HFFc6 (cell line): Measurements from ENCODE around the gene GPR137B. TPM values are rescaled to one million over a fixed set of nuclear protein-coding genes. Genes with fewer than 3 reads are reported as not detected.

Experiments
- DNase-seq: peaks from one replicate; pipeline ENCODE4 v3.0.0-alpha.2; 2018
- H3K27ac Mint-ChIP-seq: 2 replicates; pipeline ENCODE4 v1.8.0; 2020; ENCODE audit warnings: mild to moderate bottlenecking, mixed read lengths
- H3K27me3 Mint-ChIP-seq: 2 replicates; pipeline ENCODE4 v1.8.0; 2021; ENCODE audit warnings: mild to moderate bottlenecking, moderate library complexity, mixed read lengths; ENCODE audit not compliant: insufficient read depth
- H3K36me3 Mint-ChIP-seq: 2 replicates; pipeline ENCODE4 v1.8.0; 2021; ENCODE audit warnings: low read depth, mixed read lengths
- H3K4me1 Mint-ChIP-seq: 2 replicates; pipeline ENCODE4 v1.8.0; 2020; ENCODE audit warnings: low read depth, mixed read lengths
- H3K4me3 Mint-ChIP-seq: 2 replicates; pipeline ENCODE4 v1.8.0; 2020; ENCODE audit warnings: mild to moderate bottlenecking, moderate library complexity, mixed read lengths
- H3K9me3 Mint-ChIP-seq: 2 replicates; pipeline ENCODE4 v1.8.0; 2020; ENCODE audit warnings: mild to moderate bottlenecking, mixed read lengths
- total RNA-seq, 6 experiments: library from RNA; stranded (reverse); fragmentation: NEBNext Ultra II Directional; extraction: Animal tissue kit (Norgen Biotek cat#: 25700); gene quantifications; 2 replicates in 1 of 6; 3 replicates in 5 of 6; pipeline ENCODE4 v1.2.3, GENCODE V29; 2021
- TF ChIP-seq, protein P1 (sequence below): fragments of 200-600 bp; sonication (generic); IDR thresholded peaks from 2 replicates; pipeline ENCODE4 v1.5.0; 2021; ENCODE audit warnings: antibody characterized with exemption, mild to moderate bottlenecking

The GPR137B gene
- total RNA-seq, 6 experiments from 2014 or later = 9.7 to 13.8 (median 11.9) TPM

DNA sequence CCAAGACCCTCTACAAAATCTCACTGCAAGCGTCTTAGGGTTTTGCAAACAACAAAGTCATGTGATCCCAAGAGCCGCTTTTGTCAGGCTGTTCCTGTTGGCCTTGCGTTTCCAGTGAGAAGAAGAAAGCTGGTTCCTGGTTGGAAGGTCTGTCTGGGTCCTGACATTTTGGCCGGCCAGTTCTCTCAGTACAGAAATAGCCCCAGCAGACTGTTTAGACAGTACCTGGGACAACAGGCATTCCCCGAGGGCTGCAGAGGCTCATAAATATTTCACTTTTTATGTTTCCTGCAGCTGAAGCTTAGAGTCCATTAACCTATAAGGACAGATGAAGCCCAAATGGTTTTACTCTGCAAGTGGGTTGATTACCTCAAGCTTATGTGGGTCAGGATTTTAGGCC lies 8.6 kb downstream of the GPR137B start:
- TF ChIP-seq, protein P1, sequence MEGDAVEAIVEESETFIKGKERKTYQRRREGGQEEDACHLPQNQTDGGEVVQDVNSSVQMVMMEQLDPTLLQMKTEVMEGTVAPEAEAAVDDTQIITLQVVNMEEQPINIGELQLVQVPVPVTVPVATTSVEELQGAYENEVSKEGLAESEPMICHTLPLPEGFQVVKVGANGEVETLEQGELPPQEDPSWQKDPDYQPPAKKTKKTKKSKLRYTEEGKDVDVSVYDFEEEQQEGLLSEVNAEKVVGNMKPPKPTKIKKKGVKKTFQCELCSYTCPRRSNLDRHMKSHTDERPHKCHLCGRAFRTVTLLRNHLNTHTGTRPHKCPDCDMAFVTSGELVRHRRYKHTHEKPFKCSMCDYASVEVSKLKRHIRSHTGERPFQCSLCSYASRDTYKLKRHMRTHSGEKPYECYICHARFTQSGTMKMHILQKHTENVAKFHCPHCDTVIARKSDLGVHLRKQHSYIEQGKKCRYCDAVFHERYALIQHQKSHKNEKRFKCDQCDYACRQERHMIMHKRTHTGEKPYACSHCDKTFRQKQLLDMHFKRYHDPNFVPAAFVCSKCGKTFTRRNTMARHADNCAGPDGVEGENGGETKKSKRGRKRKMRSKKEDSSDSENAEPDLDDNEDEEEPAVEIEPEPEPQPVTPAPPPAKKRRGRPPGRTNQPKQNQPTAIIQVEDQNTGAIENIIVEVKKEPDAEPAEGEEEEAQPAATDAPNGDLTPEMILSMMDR = no peak
- Mint-ChIP-seq H3K27ac (no peak overlapping the region), H3K27me3 (no peaks in the 10 kb centered on the region), H3K9me3 (no peaks in the 10 kb centered on the region), H3K4me3 (no peak overlapping the region), H3K4me1 (no peaks in the 10 kb centered on the region), H3K36me3 (no peaks in the 10 kb centered on the region)
- no peak for DNase-seq

DNA sequence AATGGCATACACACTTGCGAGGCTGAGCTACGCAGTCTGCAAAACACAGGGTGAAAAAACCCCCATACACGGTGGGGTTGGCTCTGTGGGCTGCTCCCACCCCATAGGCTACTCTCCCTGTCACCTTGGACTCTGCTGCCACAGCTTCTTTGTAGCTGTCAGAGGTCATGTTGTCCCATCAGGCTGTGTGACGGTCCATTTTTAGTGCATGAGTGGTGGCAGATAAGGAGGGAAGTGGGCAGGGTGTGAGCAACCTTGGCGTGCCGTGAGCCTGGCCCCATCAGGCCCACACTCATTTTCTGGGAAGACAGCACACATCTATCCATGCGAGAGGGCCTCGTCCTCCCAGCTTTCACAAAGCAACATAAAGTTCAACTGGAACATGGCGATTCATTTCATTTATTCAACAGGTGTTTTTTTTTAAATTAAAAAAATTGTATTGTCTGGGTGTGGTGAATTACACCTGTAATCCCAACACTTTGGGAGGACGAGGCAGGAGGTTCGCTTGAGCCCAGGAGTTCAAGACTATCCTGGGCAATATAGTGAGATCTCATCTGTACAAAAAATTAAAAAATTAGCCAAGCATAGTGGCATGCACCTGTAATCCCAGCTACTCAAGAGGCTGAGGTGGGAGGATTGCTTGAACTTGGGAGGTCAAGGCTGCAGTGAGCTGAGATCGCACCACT lies 9.5 kb downstream of the GPR137B start:
- Mint-ChIP-seq H3K27ac (no peak overlapping the region), H3K36me3 (no peaks in the 10 kb centered on the region), H3K4me3 (no peak overlapping the region), H3K9me3 (no peaks in the 10 kb centered on the region), H3K27me3 (no peaks in the 10 kb centered on the region), H3K4me1 (no peaks in the 10 kb centered on the region)
- DNase-seq = no peak
- TF ChIP-seq, protein P1 = no peak

DNA sequence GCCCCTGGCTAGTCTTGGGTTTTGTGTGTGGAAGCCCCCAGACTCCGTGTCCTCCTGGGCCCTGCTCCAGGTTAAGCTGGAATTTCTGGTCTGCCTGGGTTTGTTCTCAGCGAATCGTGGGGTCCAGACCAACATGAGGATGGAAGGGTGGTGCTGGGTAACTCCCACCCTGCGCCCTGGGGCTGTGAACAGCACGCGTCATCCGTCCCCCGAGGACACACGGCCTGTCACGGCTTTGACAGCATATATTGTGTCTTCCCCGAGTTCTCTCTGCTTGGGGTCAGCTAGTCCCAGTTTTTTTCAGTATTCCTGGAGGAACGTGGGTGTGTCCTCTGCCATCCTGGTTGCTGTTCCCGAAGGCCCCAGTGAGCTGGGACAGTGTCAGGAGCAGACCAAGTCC lies 11.8 kb downstream of the GPR137B start:
- H3K27ac Mint-ChIP-seq = no peak overlapping the region
- H3K9me3 Mint-ChIP-seq = no peaks in the 10 kb centered on the region
- no peak for DNase-seq
- H3K27me3 Mint-ChIP-seq = peaks cover 1% of the 10 kb centered on the region; the same call in 1 of the 2 replicates
- H3K4me1 Mint-ChIP-seq = no peaks in the 10 kb centered on the region
- H3K4me3 Mint-ChIP-seq = no peak overlapping the region
- H3K36me3 Mint-ChIP-seq = no peaks in the 10 kb centered on the region
- TF ChIP-seq, protein P1 = no peak

DNA sequence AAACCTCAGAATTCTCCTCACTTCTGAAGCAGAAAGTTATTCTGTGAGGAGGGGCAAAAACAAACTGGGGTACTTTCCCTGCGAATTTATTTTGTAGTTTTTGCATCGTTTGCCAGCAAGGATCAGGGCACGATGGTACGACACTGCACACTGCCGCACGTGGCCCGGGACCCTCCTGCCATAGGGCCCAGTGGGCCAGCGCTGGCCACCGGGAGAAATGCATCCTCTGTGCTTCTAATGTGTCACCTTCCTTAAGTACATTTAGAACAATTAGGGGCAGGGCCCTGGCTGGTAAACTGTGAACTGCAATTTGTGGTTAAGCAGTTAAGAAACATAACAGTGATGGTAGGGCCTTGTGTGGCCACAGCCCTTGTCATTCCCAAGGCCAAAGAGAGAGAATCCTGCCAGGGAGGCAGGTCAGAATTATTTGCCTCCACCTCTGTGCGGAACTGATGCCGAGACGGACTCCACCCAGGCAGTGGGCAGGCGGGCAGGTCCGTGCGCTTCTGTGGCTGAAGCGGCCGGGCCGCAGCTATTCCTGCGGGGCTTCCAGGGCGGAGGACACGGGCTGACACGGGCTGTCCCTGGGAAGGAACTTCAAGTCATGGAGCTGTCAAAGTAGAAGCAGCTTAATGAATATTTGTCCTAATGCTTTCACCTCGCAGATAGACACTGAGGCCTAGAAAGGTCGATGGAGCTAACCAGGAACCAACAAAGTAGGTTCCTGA lies 12.5 kb downstream of the GPR137B start:
- H3K9me3 Mint-ChIP-seq = no peaks in the 10 kb centered on the region
- H3K4me3 Mint-ChIP-seq = no peak overlapping the region
- TF ChIP-seq, protein P1 = no peak
- H3K4me1 Mint-ChIP-seq = no peaks in the 10 kb centered on the region
- H3K36me3 Mint-ChIP-seq = no peaks in the 10 kb centered on the region
- H3K27me3 Mint-ChIP-seq = peaks cover 1% of the 10 kb centered on the region; the same call in 1 of the 2 replicates
- no peak for DNase-seq
- no peak overlapping the region for H3K27ac Mint-ChIP-seq

DNA sequence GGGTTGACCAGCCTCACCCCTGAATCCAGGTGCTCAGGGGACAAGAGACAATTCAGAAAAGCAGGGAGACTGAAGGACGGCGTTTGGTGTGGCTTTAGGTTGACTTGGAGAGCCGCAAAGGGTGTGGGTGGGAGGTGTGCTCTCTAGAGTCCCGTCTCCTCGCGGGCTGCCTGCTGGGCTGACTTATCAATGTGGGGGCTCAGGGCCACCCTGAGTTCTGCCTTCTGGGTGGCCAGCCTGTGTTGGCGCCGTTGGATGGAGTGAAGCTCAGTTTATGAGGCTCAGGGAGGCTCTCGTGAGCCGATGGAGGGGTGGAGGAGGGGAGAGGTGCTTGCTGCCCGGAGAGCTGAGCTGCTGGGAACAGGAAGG lies 13.0 kb downstream of the GPR137B start:
- TF ChIP-seq, protein P1 = no peak
- Mint-ChIP-seq H3K27me3 (peaks cover 1% of the 10 kb centered on the region; the same call in 1 of the 2 replicates), H3K36me3 (no peaks in the 10 kb centered on the region), H3K9me3 (no peaks in the 10 kb centered on the region), H3K4me1 (no peaks in the 10 kb centered on the region), H3K4me3 (no peak overlapping the region), H3K27ac (no peak overlapping the region)
- no peak for DNase-seq
